HL-60 (cell line): ENCODE measurements around the gene KIAA1671.

Source experiments
- CTCF ChIP-seq: IDR thresholded peaks from one replicate; pipeline ENCODE4 v1.5.1; 2011; ENCODE audit warnings: low read length, control low read depth, inconsistent platforms; ENCODE audit not compliant: insufficient read depth
- GABPA ChIP-seq: IDR thresholded peaks from 2 replicates; pipeline ENCODE4 v1.6.1; 2012; ENCODE audit warnings: low read depth
- POLR2AphosphoS5 ChIP-seq: IDR thresholded peaks from 2 replicates; pipeline ENCODE4 v1.6.1; 2012; ENCODE audit warnings: low read depth
- REST ChIP-seq: IDR thresholded peaks from 2 replicates; pipeline ENCODE4 v1.6.1; 2012; ENCODE audit warnings: low read depth; ENCODE audit not compliant: insufficient replicate concordance
- SPI1 ChIP-seq: IDR thresholded peaks from 2 replicates; pipeline ENCODE4 v1.6.1; 2012; ENCODE audit warnings: low read depth, mild to moderate bottlenecking, borderline replicate concordance

- no peak for TF ChIP-seq CTCF
- TF ChIP-seq POLR2AphosphoS5: no peak
- TF ChIP-seq REST: no peak
- TF ChIP-seq GABPA: no peak
- no peak for TF ChIP-seq SPI1
Observed at GRCh38 chr22:25120761-25121212, 168.3 kb downstream of the KIAA1671 start.
